NCI-H146 (cell line): ENCODE measurements around the gene FTO.
"Not testable (repeated sequence)": the region's sequence is repeated elsewhere in the genome, so short reads cannot be mapped to it uniquely, and the experiment has no call there.

ENCODE experiments used
- DNase-seq: peaks from one replicate; lab custom pipeline; 2025; lab: John Stamatoyannopoulos, UW

Gene FTO

DNA sequence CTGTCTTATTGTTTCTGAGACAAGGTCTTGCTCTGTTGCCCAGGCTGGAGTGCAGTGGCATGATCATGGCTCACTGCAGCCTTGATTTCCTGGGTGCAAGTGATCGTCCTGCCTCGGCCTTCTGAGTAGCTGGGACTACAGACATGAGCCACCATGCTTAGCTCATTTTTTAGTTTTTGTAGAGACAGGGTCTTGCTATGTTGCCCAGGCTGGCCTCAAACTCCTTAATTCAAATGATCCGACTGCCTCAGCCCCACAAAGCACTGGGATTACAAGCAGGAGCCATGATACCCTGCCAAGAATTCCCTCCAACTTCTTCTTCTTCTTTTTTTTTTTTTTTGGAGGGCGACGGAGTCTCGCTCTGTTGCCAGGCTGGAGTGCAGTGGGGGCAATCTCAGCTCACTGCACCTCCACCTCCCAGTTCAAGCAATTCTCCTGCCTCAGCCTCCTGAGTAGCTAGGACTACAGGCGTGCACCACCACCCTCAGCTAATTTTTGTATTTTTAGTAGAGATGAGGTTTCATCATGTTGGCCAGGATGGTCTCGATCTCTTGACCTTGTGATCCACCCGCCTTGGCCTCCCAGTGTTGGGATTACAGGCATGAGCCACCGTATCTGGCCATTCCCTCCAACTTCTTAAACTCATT is 477.9 kb downstream of the FTO start:
- DNase-seq: not testable (repeated sequence)

DNA sequence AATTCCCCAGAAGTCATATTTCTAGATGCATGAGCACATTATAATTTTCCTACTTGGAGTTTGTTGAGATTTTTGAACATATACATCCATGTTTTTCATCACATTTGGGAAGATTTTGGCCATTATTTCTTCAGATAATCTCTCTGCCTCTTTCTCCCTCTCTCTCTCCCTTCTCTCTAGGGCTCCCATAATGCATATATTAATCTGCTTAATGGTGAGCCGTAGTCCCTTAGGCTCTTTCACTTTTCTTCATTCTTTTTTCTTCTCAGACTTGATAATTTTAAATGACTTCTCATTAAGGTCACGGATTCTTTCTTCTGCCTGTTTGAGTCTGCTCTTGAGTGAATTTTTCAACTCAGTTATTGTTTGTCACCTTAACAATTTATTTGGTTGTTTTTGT is 481.1 kb downstream of the FTO start:
- DNase-seq: no peak

DNA sequence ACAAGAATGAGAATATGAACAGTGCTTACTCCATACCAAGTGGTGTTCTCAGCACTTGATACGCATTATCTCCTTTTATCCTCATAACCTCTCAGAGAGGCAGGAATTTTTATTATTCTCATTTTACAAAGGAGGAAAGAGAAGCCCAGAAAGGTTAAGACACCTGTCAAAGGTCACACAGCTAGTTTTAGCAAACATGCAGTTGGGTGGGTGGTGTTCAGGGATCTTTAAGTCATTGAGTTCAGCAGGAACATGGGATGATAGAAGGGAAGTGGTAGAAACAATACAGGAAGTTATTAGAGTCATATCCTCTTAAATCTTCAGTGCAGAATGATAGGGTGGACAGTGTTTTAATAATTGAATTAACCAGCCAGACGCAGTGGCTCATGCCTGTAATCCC is 487.2 kb downstream of the FTO start:
- no peak for DNase-seq

DNA sequence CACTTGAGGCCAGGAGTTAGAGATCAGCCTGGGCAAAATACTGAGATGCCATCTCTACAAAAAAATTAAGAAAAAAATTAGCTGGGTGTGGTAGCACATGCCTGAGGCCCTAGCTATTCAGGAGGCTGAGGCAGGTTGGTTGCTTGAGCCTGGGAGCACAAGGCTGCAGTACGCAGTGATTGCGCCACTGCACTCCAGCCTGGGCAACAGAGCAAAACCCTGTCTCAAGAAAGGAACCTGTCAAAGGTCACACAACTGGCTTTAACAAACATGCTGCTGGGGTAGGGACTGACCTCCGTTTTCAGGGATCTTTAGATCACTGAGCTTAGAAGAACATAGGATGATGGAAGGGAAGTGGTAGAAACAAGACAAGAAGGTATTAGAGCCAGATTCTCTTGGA is 487.6 kb downstream of the FTO start:
- no peak for DNase-seq

DNA sequence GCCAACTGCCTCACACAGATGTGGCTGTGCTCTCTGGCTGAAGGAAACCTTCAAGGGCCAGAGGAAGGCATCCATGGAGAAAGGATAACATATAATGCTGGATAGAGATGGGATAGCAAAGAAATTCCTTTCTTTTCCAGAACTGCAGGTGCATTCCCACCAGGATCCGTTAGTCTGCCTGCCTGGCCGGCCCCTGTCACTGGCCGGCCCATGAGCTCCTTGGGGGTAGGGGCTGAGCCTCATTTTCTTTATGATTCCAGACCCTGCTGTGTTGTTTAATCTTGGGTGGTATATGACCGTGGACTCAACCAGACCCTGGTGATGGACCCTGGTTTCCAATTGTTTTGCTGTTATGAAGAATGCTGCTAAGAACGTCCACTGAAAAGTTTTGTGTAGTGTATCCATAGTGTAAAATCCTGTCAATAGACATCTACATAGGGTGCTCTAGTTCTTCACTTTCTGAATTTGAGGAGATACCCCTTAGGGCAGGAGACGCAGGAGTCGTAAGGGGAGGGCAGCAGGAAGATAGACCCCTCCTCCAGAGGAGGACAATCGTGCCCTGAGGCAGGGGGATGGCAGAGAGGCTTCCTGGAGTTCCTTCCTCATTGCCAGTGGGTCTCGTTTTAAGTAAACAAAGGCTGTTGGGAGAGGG is 489.2 kb downstream of the FTO start:
- DNase-seq: no peak

DNA sequence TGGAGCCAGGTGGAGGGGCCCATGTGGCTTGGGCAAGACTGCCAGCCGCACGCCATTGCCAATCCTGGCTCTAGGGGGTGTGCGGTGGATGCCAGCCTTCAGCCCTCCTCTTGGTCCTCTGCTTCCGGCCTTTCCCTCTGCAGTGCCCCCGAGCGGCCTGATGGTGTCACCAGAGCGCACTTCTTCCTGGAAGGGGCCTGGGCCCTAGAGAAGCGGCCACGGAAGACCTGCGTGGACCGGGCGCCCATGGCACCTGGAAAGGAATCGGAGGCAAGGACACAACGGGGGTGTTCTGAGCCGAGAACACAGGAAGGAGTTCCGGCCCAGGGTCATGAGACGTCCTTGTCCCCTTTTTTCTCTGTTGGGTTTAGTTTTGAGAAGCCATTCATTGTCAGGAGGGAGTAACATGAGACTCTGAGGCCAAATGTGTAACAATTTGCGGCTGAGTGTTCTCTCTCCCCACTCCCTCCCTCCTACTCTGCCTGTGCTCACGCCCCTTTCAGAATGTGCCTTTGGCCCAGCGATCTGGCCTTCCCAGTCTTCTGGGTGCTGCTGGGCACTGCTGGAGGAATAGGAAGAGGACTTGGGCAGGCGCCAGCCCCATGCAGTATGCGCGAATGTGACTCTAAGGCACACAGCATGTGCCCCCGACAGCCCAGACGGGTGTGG is 489.8 kb downstream of the FTO start:
- peak; percentile 77 for DNase-seq

DNA sequence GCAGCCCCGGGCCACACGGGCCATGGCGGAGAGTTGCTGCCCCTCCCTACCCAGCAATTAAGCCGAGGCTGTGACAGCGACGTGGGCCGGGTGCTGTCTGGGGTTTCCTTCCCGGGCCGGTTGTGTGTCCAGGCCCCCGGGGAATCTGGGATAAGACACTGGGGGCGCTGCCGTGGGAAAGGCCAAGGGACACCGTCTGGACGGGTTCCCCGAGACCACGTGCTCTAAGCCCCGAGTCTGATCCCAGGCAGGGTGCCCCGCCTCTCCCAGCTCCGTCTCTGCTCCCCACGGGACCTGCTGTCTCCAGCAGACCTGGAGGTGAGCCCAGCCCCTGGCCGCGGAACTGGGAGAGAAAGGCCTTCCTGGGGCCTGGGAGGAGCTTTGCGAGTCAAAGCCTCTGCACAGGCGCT is 490.4 kb downstream of the FTO start:
- peak; percentile 43 for DNase-seq

DNA sequence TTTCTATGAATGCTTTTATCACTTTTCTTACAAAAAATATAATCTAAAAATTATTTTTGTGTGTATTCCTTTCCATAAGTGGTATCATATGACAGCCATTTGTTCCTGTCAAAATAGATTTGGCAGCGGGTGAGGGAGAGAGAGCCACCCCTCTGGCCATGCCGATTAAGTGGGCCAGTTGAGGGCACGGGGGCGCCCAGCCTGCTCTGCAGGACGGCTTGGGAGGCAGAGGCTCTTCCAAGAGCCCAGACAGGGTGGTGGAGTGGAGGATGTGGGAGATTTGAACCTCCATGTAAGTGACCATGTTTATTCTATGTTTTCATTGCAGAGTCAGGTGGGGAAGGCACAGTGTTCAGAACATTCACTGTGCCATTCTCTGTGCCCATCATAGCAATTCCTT is 493.8 kb downstream of the FTO start:
- no peak for DNase-seq

DNA sequence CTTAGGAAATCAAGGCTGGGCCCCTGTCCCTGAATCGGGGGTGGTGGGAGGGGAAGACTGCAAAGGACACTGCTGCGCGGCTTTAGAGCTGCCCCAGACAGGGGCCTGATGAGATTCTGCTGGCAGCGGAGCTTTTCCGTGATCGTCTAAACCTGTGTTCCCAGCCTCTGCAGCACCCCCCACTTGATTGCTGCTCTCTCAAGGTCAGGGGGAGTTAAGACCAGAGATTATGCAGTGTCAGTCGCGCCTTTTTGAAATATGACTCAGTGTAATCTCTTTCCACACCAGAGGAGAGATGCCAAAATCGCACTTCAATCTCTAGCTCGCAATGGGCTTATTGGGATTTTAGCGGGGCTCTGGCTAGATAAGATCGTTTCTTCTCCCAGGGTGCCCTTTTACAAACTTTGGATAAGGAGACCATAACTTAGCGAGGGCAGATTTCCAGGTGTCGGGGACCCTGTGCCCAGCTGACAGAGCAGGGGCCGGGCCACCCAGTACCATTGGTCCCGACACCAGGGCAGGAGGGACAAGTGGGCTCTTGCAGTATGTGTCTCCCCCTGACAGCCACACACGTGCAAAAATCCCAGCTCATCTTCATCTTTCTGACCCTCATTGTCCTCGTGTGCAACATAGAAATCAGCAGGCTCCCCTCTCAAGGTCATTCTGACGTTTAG is 495.7 kb downstream of the FTO start:
- DNase-seq: no peak

DNA sequence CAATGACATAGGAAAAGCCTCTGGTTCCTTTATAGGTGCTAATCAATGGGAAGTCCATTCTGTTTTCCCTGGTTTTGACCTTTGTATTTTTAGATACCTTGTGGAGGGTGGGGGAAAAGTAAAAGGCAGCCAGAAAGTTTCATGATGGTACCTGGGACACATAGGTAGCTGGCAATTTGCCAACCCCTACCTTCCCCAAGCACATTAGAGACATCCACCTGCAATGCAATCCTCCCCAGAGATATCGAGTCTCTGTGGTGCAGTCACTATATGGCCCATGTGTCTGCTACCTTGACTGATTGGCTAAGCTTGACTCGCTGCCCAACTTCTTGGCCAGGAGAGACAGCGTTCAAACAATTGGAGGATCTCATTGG is 496.2 kb downstream of the FTO start:
- DNase-seq: no peak

DNA sequence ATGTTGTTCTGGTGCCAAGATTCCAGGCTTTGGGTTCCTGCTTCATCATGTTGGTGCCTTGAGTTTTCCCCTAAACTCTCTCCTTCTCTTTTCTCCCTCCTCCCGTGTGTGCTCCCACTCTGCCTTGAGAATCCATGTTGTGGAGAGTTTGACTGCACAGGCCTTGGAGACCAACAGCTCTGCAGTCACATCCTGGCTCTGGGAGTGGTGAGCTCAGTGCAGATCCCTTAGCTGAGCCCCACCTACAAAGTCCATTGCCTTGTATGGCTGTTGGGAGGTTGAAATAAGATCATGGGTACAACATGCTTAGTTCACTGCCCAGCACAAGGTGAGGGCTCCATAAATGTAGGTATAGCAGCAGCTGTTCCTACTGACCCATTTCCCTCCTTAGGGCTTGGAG is 496.8 kb downstream of the FTO start:
- no peak for DNase-seq

DNA sequence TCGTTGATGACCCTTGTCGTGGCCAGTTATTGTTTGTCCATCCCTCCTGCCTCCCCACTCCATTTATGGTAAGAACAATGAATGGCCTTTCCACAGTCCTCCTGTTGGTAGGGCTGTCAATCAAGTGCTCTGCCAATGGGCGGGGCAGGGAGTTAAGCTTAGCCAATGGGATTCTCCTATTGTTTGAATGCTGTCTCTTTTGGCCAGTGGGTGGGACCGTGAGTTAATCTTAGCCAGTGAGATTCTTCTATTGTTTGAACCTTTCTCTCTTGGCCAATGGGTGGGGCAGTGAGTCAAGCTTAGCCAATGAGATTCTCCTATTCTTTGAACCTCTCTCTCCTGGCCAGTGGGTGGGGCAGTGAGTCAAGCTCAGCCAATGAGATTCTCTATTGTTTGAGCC is 497.2 kb downstream of the FTO start:
- no peak for DNase-seq
